Effector memory CD4-positive, alpha-beta T cell (primary cell): Measurements from ENCODE around the gene FEM1B.

Source experiments
- DNase-seq, 3 donors: peaks; one replicate each; pipeline ENCODE4 v3.0.0-alpha.2; 2020
- H3K27ac ChIP-seq: 2 replicates; pipeline ENCODE4 v1.7.0; 2013; ENCODE audit warnings: mild to moderate bottlenecking, low read length, moderate library complexity; ENCODE audit not compliant: insufficient read depth, poor library complexity, severe bottlenecking
- H3K27me3 ChIP-seq: replicated peaks from 2 replicates; pipeline ENCODE4 v1.7.0; 2013; ENCODE audit warnings: mild to moderate bottlenecking, low read length; ENCODE audit not compliant: insufficient read depth, control insufficient read depth, poor library complexity, severe bottlenecking
- H3K36me3 ChIP-seq: 2 replicates; pipeline ENCODE4 v1.7.0; 2013; ENCODE audit warnings: mild to moderate bottlenecking, low read length, moderate library complexity; ENCODE audit not compliant: control insufficient read depth, insufficient read depth
- H3K4me1 ChIP-seq: 2 replicates; pipeline ENCODE4 v1.7.0; 2013; ENCODE audit warnings: low read length, mild to moderate bottlenecking; ENCODE audit not compliant: control insufficient read depth, insufficient read depth, poor library complexity, severe bottlenecking
- H3K4me3 ChIP-seq: 2 replicates; pipeline ENCODE4 v1.7.0; 2013; ENCODE audit warnings: low read length, low read depth, mild to moderate bottlenecking; ENCODE audit not compliant: insufficient read depth, poor library complexity, severe bottlenecking
- H3K9me3 ChIP-seq: 2 replicates; pipeline ENCODE4 v1.7.0; 2013; ENCODE audit warnings: mild to moderate bottlenecking, low read length, moderate library complexity; ENCODE audit not compliant: control insufficient read depth

FEM1B gene

GRCh38 chr15:68304589-68305337, 27.2 kb downstream of the FEM1B start:
- Histone ChIP-seq H3K4me3 (no peak overlapping the region), H3K27ac (no peak overlapping the region), H3K27me3 (no peaks in the 10 kb centered on the region), H3K4me1 (peaks cover 5% of the 10 kb centered on the region), H3K9me3 (no peaks in the 10 kb centered on the region), H3K36me3 (no peaks in the 10 kb centered on the region)
- DNase-seq: no peak

GRCh38 chr15:68305420-68305871, 27.9 kb downstream of the FEM1B start:
- peaks cover 4% of the 10 kb centered on the region for H3K4me1 ChIP-seq
- no peaks in the 10 kb centered on the region for H3K36me3 ChIP-seq
- H3K27me3 ChIP-seq: no peaks in the 10 kb centered on the region
- no peak overlapping the region for H3K4me3 ChIP-seq
- DNase-seq: no peak
- no peaks in the 10 kb centered on the region for H3K9me3 ChIP-seq
- no peak overlapping the region for H3K27ac ChIP-seq

- H3K4me1 ChIP-seq: peaks cover 4% of the 10 kb centered on the region
- H3K4me3 ChIP-seq: no peak overlapping the region
- H3K27me3 ChIP-seq: no peaks in the 10 kb centered on the region
- no peaks in the 10 kb centered on the region for H3K9me3 ChIP-seq
- no peaks in the 10 kb centered on the region for H3K36me3 ChIP-seq
- no peak for DNase-seq
- H3K27ac ChIP-seq: no peak overlapping the region
Measured at GRCh38 chr15:68307131-68307928, 29.8 kb downstream of the FEM1B start.

- peaks cover 4% of the 10 kb centered on the region for H3K4me1 ChIP-seq
- DNase-seq: no peak
- no peak overlapping the region for H3K27ac ChIP-seq
- no peaks in the 10 kb centered on the region for H3K9me3 ChIP-seq
- H3K27me3 ChIP-seq: no peaks in the 10 kb centered on the region
- no peaks in the 10 kb centered on the region for H3K36me3 ChIP-seq
- no peak overlapping the region for H3K4me3 ChIP-seq
Measured at GRCh38 chr15:68309024-68309423, 31.5 kb downstream of the FEM1B start.

GRCh38 chr15:68310178-68310803, 32.7 kb downstream of the FEM1B start:
- DNase-seq: no peak
- H3K4me1 ChIP-seq: peaks cover 4% of the 10 kb centered on the region
- H3K27ac ChIP-seq: no peak overlapping the region
- no peaks in the 10 kb centered on the region for H3K36me3 ChIP-seq
- no peaks in the 10 kb centered on the region for H3K27me3 ChIP-seq
- H3K9me3 ChIP-seq: no peaks in the 10 kb centered on the region
- no peak overlapping the region for H3K4me3 ChIP-seq

- no peak overlapping the region for H3K27ac ChIP-seq
- DNase-seq: no peak
- H3K9me3 ChIP-seq: no peaks in the 10 kb centered on the region
- H3K4me1 ChIP-seq: peaks cover 4% of the 10 kb centered on the region
- H3K4me3 ChIP-seq: no peak overlapping the region
- H3K27me3 ChIP-seq: no peaks in the 10 kb centered on the region
- H3K36me3 ChIP-seq: no peaks in the 10 kb centered on the region
Measured at GRCh38 chr15:68310804-68311463, 33.4 kb downstream of the FEM1B start.

- H3K27ac ChIP-seq: no peak overlapping the region
- no peak for DNase-seq
- no peaks in the 10 kb centered on the region for H3K9me3 ChIP-seq
- no peak overlapping the region for H3K4me3 ChIP-seq
- no peaks in the 10 kb centered on the region for H3K27me3 ChIP-seq
- peaks cover 2% of the 10 kb centered on the region for H3K4me1 ChIP-seq
- no peaks in the 10 kb centered on the region for H3K36me3 ChIP-seq
Measured at GRCh38 chr15:68311464-68311835, 33.9 kb downstream of the FEM1B start.

GRCh38 chr15:68311859-68312557, 34.5 kb downstream of the FEM1B start:
- Histone ChIP-seq H3K27me3 (no peaks in the 10 kb centered on the region), H3K4me1 (no peaks in the 10 kb centered on the region), H3K4me3 (no peak overlapping the region), H3K27ac (no peak overlapping the region), H3K36me3 (no peaks in the 10 kb centered on the region), H3K9me3 (no peaks in the 10 kb centered on the region)
- DNase-seq: no peak

- no peak for DNase-seq
Measured at GRCh38 chr15:68312701-68313204, 35.2 kb downstream of the FEM1B start.

More at GRCh38 chr15:68312701-68313204, 35.2 kb downstream of the FEM1B start:
- Histone ChIP-seq H3K9me3 (no peaks in the 10 kb centered on the region), H3K27me3 (no peaks in the 10 kb centered on the region), H3K36me3 (no peaks in the 10 kb centered on the region), H3K4me3 (no peak overlapping the region), H3K27ac (no peak overlapping the region), H3K4me1 (no peaks in the 10 kb centered on the region)
